SU-DHL-6 (cell line): ENCODE measurements around the gene POC1A.

Experiments used
- CTCF ChIP-seq: fragments of 200-600 bp; sonication (generic); IDR thresholded peaks from one replicate; pipeline ENCODE4 v1.5.1; 2017; ENCODE audit warnings: antibody characterized with exemption, mild to moderate bottlenecking, low read length, moderate library complexity; ENCODE audit not compliant: insufficient read depth, poor library complexity, severe bottlenecking
- EZH2phosphoT487 ChIP-seq: fragments of 200-600 bp; sonication (generic), shearing (Covaris generic); conservative IDR thresholded peaks from 2 replicates; pipeline ENCODE4 v1.6.1; 2018; ENCODE audit warnings: mild to moderate bottlenecking, antibody characterized with exemption, low read length, moderate library complexity, mixed read lengths

DNA sequence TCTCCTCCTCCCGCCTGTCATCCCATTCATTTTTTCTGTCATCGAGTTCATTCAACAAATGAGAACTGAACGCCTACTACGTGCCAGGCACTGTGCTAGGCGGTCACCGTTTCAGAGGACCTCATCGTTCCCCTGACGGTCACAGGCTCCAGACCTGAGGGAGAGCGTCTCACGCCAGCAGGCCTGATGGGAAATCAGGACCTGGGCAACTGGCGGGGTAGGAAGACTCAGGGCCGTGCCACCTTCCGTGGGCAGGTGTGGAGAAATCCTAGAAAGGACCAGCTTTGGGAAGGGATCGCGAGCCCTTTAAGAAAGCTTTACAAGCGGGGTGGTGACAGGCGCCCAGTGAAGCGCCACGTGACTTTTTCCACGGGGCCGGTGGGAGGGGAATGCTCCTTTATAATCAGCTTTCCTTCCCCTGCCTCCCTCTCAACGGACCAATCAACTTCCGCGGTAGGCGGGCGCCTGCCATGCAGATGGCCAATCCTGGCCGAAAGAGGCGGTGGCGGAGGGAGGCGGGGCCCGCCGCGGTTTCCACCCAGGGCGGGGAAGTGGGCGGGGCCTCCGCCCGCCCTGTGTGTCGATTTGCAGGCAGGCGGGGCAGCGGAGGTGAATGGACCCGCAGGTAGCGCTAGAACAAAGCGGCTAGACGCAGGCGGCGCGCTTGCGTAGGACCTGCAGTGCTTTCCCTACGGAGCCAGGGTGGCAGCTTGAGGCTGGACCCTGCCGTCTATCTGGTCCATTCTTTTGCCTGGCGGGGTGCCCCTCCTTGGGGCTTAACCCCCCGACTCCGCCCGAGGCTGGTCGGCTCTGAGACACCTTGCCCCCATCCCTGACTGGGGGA, 97.0 kb downstream of the POC1A start:
- no peak for TF ChIP-seq CTCF
- TF ChIP-seq EZH2phosphoT487: no peak
